HepG2 (cell line): Measurements from ENCODE around the gene PKD2L1. TPM values are rescaled to one million over a fixed set of nuclear protein-coding genes. Genes with fewer than 3 reads are reported as not detected.

Experiments
- BHLHE40 ChIP-seq: IDR thresholded peaks from 2 replicates; pipeline ENCODE4 v1.6.1; 2011; ENCODE audit warnings: low read length, improper control_type of control experiment
- CHD2 ChIP-seq: IDR thresholded peaks from 2 replicates; pipeline ENCODE4 v1.6.1; 2011; ENCODE audit warnings: low read depth, low read length, improper control_type of control experiment
- JUND ChIP-seq: sonication (generic); formaldehyde crosslinking; IDR thresholded peaks from 2 replicates; pipeline ENCODE4 v1.8.0; 2022; ENCODE audit warnings: mild to moderate bottlenecking, missing genetic modification reagents
- MXI1 ChIP-seq: IDR thresholded peaks from 3 replicates; pipeline ENCODE4 v1.6.1; 2012; ENCODE audit warnings: low read depth, low read length, inconsistent platforms, borderline replicate concordance
- NR2F6 ChIP-seq, 2 experiments: IDR thresholded peaks; 2 replicates each; pipeline ENCODE4 v1.6.1; 2016; ENCODE audit warnings: antibody characterized with exemption in 1 of 2, mild to moderate bottlenecking in 1 of 2
- REXO4 ChIP-seq: sonication (generic); formaldehyde crosslinking; IDR thresholded peaks from 2 replicates; pipeline ENCODE4 v1.8.0; 2022; ENCODE audit warnings: missing genetic modification reagents, mild to moderate bottlenecking, borderline replicate concordance
- SMAD1 ChIP-seq: sonication (generic); formaldehyde crosslinking; IDR thresholded peaks from 2 replicates; pipeline ENCODE4 v1.4.0; 2020; ENCODE audit warnings: missing genetic modification reagents, low read depth, mild to moderate bottlenecking, borderline replicate concordance
- SMC3 ChIP-seq: IDR thresholded peaks from 2 replicates; pipeline ENCODE4 v1.6.1; 2011; ENCODE audit warnings: low read length, improper control_type of control experiment
- SOX6 ChIP-seq, 2 experiments: fragments of 450-650 bp in 1 of 2; sonication (generic) in 1 of 2; formaldehyde crosslinking in 1 of 2; IDR thresholded peaks; 2 replicates each; pipeline versions ENCODE4 v1.4.0 to v1.6.1; 2017 to 2020; ENCODE audit warnings: antibody characterized with exemption in 1 of 2, mild to moderate bottlenecking in 1 of 2, missing genetic modification reagents in 1 of 2
- TFE3 ChIP-seq: IDR thresholded peaks from 2 replicates; pipeline ENCODE4 v1.6.1; 2016
- ZC3H4 ChIP-seq: sonication (generic); formaldehyde crosslinking; IDR thresholded peaks from 2 replicates; pipeline ENCODE4 v1.4.0; 2020; ENCODE audit warnings: missing genetic modification reagents, borderline replicate concordance
- ZFP36L2 ChIP-seq: sonication (generic); formaldehyde crosslinking; IDR thresholded peaks from 2 replicates; pipeline ENCODE4 v1.4.0; 2020; ENCODE audit warnings: missing genetic modification reagents
- ZFP37 ChIP-seq: sonication (generic); formaldehyde crosslinking; IDR thresholded peaks from 2 replicates; pipeline ENCODE4 v1.4.0; 2020; ENCODE audit warnings: missing genetic modification reagents, borderline replicate concordance
- ZHX2 ChIP-seq, 2 experiments: sonication (generic) in 1 of 2; formaldehyde crosslinking in 1 of 2; IDR thresholded peaks; 2 replicates each; pipeline versions ENCODE4 v1.6.1 to v1.9.0; 2014 to 2022; ENCODE audit warnings: antibody characterized with exemption in 1 of 2, borderline replicate concordance in 1 of 2, inconsistent platforms in 1 of 2, low read depth in 1 of 2, missing genetic modification reagents in 1 of 2
- ZNF543 ChIP-seq: sonication (generic); formaldehyde crosslinking; IDR thresholded peaks from 2 replicates; pipeline ENCODE4 v1.4.0; 2020; ENCODE audit warnings: mild to moderate bottlenecking, missing genetic modification reagents
- ZNF570 ChIP-seq: sonication (generic); formaldehyde crosslinking; IDR thresholded peaks from 2 replicates; pipeline ENCODE4 v1.4.0; 2020; ENCODE audit warnings: mild to moderate bottlenecking, missing genetic modification reagents, borderline replicate concordance
- ZNF597 ChIP-seq: sonication (generic); formaldehyde crosslinking; IDR thresholded peaks from 2 replicates; pipeline ENCODE4 v1.5.0; 2020; ENCODE audit warnings: missing genetic modification reagents
- ZNF850 ChIP-seq: sonication (generic); formaldehyde crosslinking; conservative IDR thresholded peaks from 2 replicates; pipeline ENCODE4 v1.9.0; 2021; ENCODE audit warnings: mild to moderate bottlenecking, missing genetic modification reagents
- polyA plus RNA-seq, 8 experiments: library from polyadenylated mRNA; depleted of rRNA in 3 of 8; stranded (reverse) in 7 of 8; unstranded in 1 of 8; fragments of >200 nt; fragmentation: Illumina TruSeq in 4 of 8; extraction: Trizol in 4 of 8; gene quantifications; 2 replicates each; pipeline versions ENCODE4 v1.2.1 to v1.2.3, GENCODE V29; 2011 to 2016; ENCODE audit warnings: low read depth in 4 of 8, missing spikeins in 1 of 8, mixed read lengths in 1 of 8; ENCODE audit not compliant: insufficient read depth in 1 of 8
- total RNA-seq, 5 experiments: library from RNA; depleted of rRNA; stranded (reverse); fragments of >200 nt; fragmentation: Illumina TruSeq; extraction: Trizol; gene quantifications; 2 replicates each; pipeline ENCODE4 v1.2.3, GENCODE V29; 2016; ENCODE audit warnings: low read depth in 1 of 5

Gene PKD2L1
- total and polyA plus RNA-seq, 2 of the 13 experiments (the other 11 are each of a cell fraction or from before 2014, with no cell fraction given): 0.07 to 0.15 TPM

GRCh38 chr10:100286051-100287033 is 43.7 kb downstream of the PKD2L1 start, which contains the start of gene BLOC1S2 (continued):
- no peak; the same call in 1 of the 2 replicates for TF ChIP-seq TFE3 (CRISPR knock-in tag)
- no peak for TF ChIP-seq ZNF570 (CRISPR knock-in tag)
- no peak for TF ChIP-seq ZNF597 (CRISPR knock-in tag)
- TF ChIP-seq ZNF850 (CRISPR knock-in tag): no peak
- TF ChIP-seq SMAD1: peak; percentile 86; the same call in 1 of the 2 replicates
- no peak for TF ChIP-seq SMC3
- TF ChIP-seq NR2F6 (IDR thresholded peaks at IDR 0.05): no peak
- TF ChIP-seq NR2F6 (CRISPR knock-in tag; IDR thresholded peaks at IDR 0.05): no peak
- peak; percentile 88; the same call in 1 of the 2 replicates for TF ChIP-seq ZNF543 (CRISPR knock-in tag)
- no peak for TF ChIP-seq ZFP36L2 (CRISPR knock-in tag)
- no peak for TF ChIP-seq SOX6 (IDR thresholded peaks at IDR 0.05)
- peak; percentile 55; the same call in 1 of the 2 replicates for TF ChIP-seq SOX6 (CRISPR knock-in tag; IDR thresholded peaks at IDR 0.05)
- TF ChIP-seq REXO4 (CRISPR knock-in tag): no peak
- no peak; the same call in 1 of the 2 replicates for TF ChIP-seq ZFP37 (CRISPR knock-in tag)
- peak; percentile 22; the same call in 1 of the 3 replicates for TF ChIP-seq MXI1
- no peak for TF ChIP-seq ZC3H4 (CRISPR knock-in tag)
- TF ChIP-seq CHD2: no peak
- TF ChIP-seq BHLHE40: no peak
- TF ChIP-seq JUND (CRISPR knock-in tag): no peak
- TF ChIP-seq ZHX2 (IDR thresholded peaks at IDR 0.05; ENCODE audit: low read depth): peak; percentile 42; the same call in 1 of the 2 replicates
- TF ChIP-seq ZHX2 (CRISPR knock-in tag; IDR thresholded peaks at IDR 0.05; ENCODE audit: borderline replicate concordance): peak; percentile 38; the same call in 1 of the 2 replicates
